ENCODE data around the gene MMP2.

- TF ChIP-seq POLR2AphosphoS5 (IDR thresholded peaks at IDR 0.05): no peak
- TF ChIP-seq CTCF (IDR thresholded peaks at IDR 0.05; ENCODE audit: poor library complexity, severe bottlenecking): no peak
- TF ChIP-seq MXI1 (conservative IDR thresholded peaks at IDR 0.05; ENCODE audit: poor library complexity, severe bottlenecking): no peak
- TF ChIP-seq EZH2 (IDR thresholded peaks at IDR 0.05; ENCODE audit: borderline replicate concordance, insufficient read depth, low read length, poor library complexity, severe bottlenecking): no peak
- TF ChIP-seq TAF1 (IDR thresholded peaks at IDR 0.05; ENCODE audit: low read depth): no peak
- TF ChIP-seq SMC3 (conservative IDR thresholded peaks at IDR 0.05; ENCODE audit: poor library complexity): no peak
- no peak for TF ChIP-seq EP300 (conservative IDR thresholded peaks at IDR 0.05; ENCODE audit: poor library complexity, severe bottlenecking)
Observed at GRCh38 chr16:55496509-55497145, 17.6 kb downstream of the MMP2 start.

All from neural cell (in vitro differentiated cells).